ENCODE measurements around the gene ZNF177.

The ZNF177 gene

GRCh38 chr19:9323557-9323918 is 39.3 kb upstream of the ZNF177 start:
- H4K20me1 ChIP-seq (ENCODE audit: insufficient read depth, low read length, poor library complexity, severe bottlenecking) = no peaks in the 10 kb centered on the region
- H3K9ac ChIP-seq (ENCODE audit: low read depth, low read length, poor library complexity, severe bottlenecking) = peak overlapping the region; percentile 90
- H3K27me3 ChIP-seq (ENCODE audit: insufficient read depth, low read length, poor library complexity, severe bottlenecking) = no peaks in the 10 kb centered on the region
- H3K4me1 ChIP-seq (ENCODE audit: insufficient read depth, low read length, poor library complexity, severe bottlenecking) = peaks cover 30% of the 10 kb centered on the region
- H3K9me3 ChIP-seq (ENCODE audit: insufficient read depth, low read depth, low read length) = no peaks in the 10 kb centered on the region
- TF ChIP-seq EZH2phosphoT487 (IDR thresholded peaks at IDR 0.05; ENCODE audit: borderline replicate concordance) = no peak
- TF ChIP-seq, protein P1, sequence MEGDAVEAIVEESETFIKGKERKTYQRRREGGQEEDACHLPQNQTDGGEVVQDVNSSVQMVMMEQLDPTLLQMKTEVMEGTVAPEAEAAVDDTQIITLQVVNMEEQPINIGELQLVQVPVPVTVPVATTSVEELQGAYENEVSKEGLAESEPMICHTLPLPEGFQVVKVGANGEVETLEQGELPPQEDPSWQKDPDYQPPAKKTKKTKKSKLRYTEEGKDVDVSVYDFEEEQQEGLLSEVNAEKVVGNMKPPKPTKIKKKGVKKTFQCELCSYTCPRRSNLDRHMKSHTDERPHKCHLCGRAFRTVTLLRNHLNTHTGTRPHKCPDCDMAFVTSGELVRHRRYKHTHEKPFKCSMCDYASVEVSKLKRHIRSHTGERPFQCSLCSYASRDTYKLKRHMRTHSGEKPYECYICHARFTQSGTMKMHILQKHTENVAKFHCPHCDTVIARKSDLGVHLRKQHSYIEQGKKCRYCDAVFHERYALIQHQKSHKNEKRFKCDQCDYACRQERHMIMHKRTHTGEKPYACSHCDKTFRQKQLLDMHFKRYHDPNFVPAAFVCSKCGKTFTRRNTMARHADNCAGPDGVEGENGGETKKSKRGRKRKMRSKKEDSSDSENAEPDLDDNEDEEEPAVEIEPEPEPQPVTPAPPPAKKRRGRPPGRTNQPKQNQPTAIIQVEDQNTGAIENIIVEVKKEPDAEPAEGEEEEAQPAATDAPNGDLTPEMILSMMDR (conservative IDR thresholded peaks at IDR 0.05; ENCODE audit: low read length) = no peak
- no peaks in the 10 kb centered on the region for H3K36me3 ChIP-seq (ENCODE audit: insufficient read depth, low read length)
- peak overlapping the region; percentile 93 for H2AFZ ChIP-seq (ENCODE audit: low read length)
- no peaks in the 10 kb centered on the region for H3K9me2 ChIP-seq (replicated peaks; ENCODE audit: low read depth, low read length)
- peaks cover 30% of the 10 kb centered on the region for H3K79me2 ChIP-seq (ENCODE audit: insufficient read depth, low read length)
- peak overlapping the region; percentile 81 for H3K4me2 ChIP-seq (ENCODE audit: low read depth, low read length, poor library complexity, severe bottlenecking)
- H3K4me3 ChIP-seq (ENCODE audit: low read length, poor library complexity, severe bottlenecking) = peak overlapping the region; percentile 87
- peaks cover 3% of the 10 kb centered on the region; the same call in 1 of the 2 replicates for H3F3A ChIP-seq (ENCODE audit: low read depth)

DNA sequence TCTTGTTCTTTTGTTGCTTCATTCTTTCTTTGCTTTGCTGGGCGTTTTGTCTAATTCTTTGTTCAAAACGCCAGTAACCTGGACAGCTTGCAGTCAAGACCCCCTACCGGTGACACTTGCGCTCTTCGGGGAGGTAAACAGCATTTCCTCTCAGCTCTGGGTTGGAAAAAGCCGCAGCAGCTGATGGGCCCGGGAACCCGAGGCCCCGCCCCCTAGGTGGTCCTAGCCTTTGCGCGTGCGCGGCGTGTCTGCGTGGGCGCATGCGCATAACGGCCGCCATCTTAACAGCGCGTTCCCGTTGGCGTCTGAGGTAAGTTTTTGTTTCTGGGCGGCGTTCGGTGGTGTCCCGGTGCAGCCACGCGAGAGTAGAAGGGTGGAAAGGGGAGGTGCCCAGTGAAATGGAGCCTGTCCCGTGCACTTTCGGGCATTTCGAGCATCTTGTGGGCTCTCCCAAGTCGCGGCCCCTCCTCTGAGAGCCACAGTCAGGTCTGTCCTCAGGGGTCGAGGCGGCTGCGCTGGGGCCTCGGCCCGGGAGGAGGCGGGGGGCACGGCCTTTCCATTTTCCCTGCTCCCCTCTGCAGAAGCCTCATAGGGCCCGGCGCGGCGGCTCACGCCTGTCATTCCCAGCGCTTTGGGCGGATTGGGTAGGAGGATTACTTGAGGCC is 38.8 kb upstream of the ZNF177 start, which contains the start of gene ZNF559:
TSS of gene ZNF559 (plus strand) at position 261 of the 665 bp plus-strand sequence. CDS start 14,371 bp downstream, outside the sequence.
- Histone ChIP-seq H2AFZ (ENCODE audit: low read length) (peak within 1 kb of the TSS; percentile 93), H3K9ac (ENCODE audit: low read depth, low read length, poor library complexity, severe bottlenecking) (peak within 1 kb of the TSS; percentile 90), H4K20me1 (ENCODE audit: insufficient read depth, low read length, poor library complexity, severe bottlenecking) (no peaks in the 10 kb centered on the region), H3K36me3 (ENCODE audit: insufficient read depth, low read length) (no peaks in the 10 kb centered on the region), H3K4me3 (ENCODE audit: low read length, poor library complexity, severe bottlenecking) (peak within 1 kb of the TSS; percentile 87), H3K27me3 (ENCODE audit: insufficient read depth, low read length, poor library complexity, severe bottlenecking) (no peaks in the 10 kb centered on the region), H3K79me2 (ENCODE audit: insufficient read depth, low read length) (peaks cover 34% of the 10 kb centered on the region), H3K9me3 (ENCODE audit: insufficient read depth, low read depth, low read length) (no peaks in the 10 kb centered on the region), H3K4me1 (ENCODE audit: insufficient read depth, low read length, poor library complexity, severe bottlenecking) (peaks cover 30% of the 10 kb centered on the region), H3K4me2 (ENCODE audit: low read depth, low read length, poor library complexity, severe bottlenecking) (peak within 1 kb of the TSS; percentile 81), H3K9me2 (replicated peaks; ENCODE audit: low read depth, low read length) (no peaks in the 10 kb centered on the region), H3F3A (ENCODE audit: low read depth) (peaks cover 3% of the 10 kb centered on the region; the same call in 1 of the 2 replicates)
- TF ChIP-seq EZH2phosphoT487 (IDR thresholded peaks at IDR 0.05; ENCODE audit: borderline replicate concordance) = no peak
- TF ChIP-seq, protein P1 (conservative IDR thresholded peaks at IDR 0.05; ENCODE audit: low read length) = peak; percentile 63

GRCh38 chr19:9324584-9324962 is 38.2 kb upstream of the ZNF177 start:
- Histone ChIP-seq H3K4me3 (ENCODE audit: low read length, poor library complexity, severe bottlenecking) (peak overlapping the region; percentile 87), H4K20me1 (ENCODE audit: insufficient read depth, low read length, poor library complexity, severe bottlenecking) (no peaks in the 10 kb centered on the region), H3K79me2 (ENCODE audit: insufficient read depth, low read length) (peaks cover 38% of the 10 kb centered on the region), H3K36me3 (ENCODE audit: insufficient read depth, low read length) (no peaks in the 10 kb centered on the region), H3K9ac (ENCODE audit: low read depth, low read length, poor library complexity, severe bottlenecking) (peak overlapping the region; percentile 90), H3K4me1 (ENCODE audit: insufficient read depth, low read length, poor library complexity, severe bottlenecking) (peaks cover 30% of the 10 kb centered on the region), H3K9me3 (ENCODE audit: insufficient read depth, low read depth, low read length) (no peaks in the 10 kb centered on the region), H3K9me2 (replicated peaks; ENCODE audit: low read depth, low read length) (no peaks in the 10 kb centered on the region), H2AFZ (ENCODE audit: low read length) (peak overlapping the region; percentile 84), H3F3A (ENCODE audit: low read depth) (peaks cover 3% of the 10 kb centered on the region; the same call in 1 of the 2 replicates), H3K27me3 (ENCODE audit: insufficient read depth, low read length, poor library complexity, severe bottlenecking) (no peaks in the 10 kb centered on the region), H3K4me2 (ENCODE audit: low read depth, low read length, poor library complexity, severe bottlenecking) (peak overlapping the region; percentile 77)
- no peak for TF ChIP-seq EZH2phosphoT487 (IDR thresholded peaks at IDR 0.05; ENCODE audit: borderline replicate concordance)
- TF ChIP-seq, protein P1 (conservative IDR thresholded peaks at IDR 0.05; ENCODE audit: low read length) = no peak
